Nephron progenitor cell (in vitro differentiated cells): ENCODE results near the gene FAM13A.
"Not testable (repeated sequence)": the region's sequence is repeated elsewhere in the genome, so short reads cannot be mapped to it uniquely, and the experiment has no call there.

ENCODE experiments used
- DNase-seq: peaks from one replicate; pipeline ENCODE4 v3.0.0; 2021
- H3K27ac Mint-ChIP-seq: 2 replicates; pipeline ENCODE4 v1.8.0; 2021; ENCODE audit warnings: mild to moderate bottlenecking, moderate library complexity, mixed read lengths
- H3K27me3 Mint-ChIP-seq: 2 replicates; pipeline ENCODE4 v1.8.0; 2021; ENCODE audit warnings: mild to moderate bottlenecking, low read depth, mixed read lengths; ENCODE audit not compliant: poor library complexity
- H3K36me3 Mint-ChIP-seq: 2 replicates; pipeline ENCODE4 v1.8.0; 2021; ENCODE audit warnings: low read depth, mixed read lengths
- H3K4me1 Mint-ChIP-seq: 2 replicates; pipeline ENCODE4 v1.8.0; 2021; ENCODE audit warnings: mixed read lengths
- H3K4me3 Mint-ChIP-seq: 2 replicates; pipeline ENCODE4 v1.8.0; 2021; ENCODE audit warnings: mild to moderate bottlenecking, moderate library complexity, mixed read lengths
- H3K9me3 Mint-ChIP-seq: 2 replicates; pipeline ENCODE4 v1.8.0; 2021; ENCODE audit warnings: mild to moderate bottlenecking, moderate library complexity, mixed read lengths
- TF ChIP-seq, protein P1 (sequence below): fragments of 200-600 bp; sonication (generic); IDR thresholded peaks from 2 replicates; pipeline ENCODE4 v1.5.0; 2021; ENCODE audit warnings: antibody characterized with exemption

The FAM13A gene

DNA sequence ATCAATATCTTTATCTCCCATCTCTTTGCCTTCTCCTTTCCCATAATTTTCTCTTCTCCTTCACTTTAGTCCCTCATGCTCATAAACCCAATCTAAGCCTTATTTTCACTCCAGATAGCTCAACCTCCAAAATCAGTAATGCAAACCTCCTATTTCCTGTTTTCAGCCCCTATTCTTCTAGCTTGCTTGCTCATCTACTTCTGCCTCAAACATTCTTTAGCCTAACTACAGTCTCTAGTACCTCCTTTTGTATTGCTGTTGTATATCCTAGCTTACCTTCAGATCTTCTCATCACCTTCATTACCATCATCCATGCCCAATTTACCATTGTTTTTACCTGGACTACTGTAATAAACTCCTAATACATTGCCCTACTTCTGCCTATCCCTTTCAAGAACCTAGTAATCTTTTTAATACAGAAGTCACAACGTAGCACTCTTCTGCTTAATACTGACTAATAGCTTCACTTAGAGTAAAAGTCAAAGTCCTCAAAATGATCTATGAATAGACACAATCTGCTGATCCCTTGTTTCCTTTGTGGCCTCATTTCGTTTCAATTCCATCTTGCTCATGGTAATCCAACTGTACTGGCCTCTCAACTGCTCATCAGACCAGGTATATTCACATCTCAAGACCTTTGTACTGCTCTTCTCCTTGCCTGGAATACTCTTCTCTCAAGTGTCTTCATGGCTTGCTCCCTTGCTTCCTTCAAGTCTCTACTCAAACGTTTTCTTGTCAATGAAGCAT, 123.4 kb downstream of the FAM13A start:
- Mint-ChIP-seq H3K36me3 (peaks cover 64% of the 10 kb centered on the region), H3K27me3 (no peaks in the 10 kb centered on the region), H3K9me3 (peaks cover 14% of the 10 kb centered on the region), H3K27ac (no peak overlapping the region), H3K4me3 (no peak overlapping the region), H3K4me1 (peaks cover 4% of the 10 kb centered on the region)
- no peak for DNase-seq
- TF ChIP-seq, protein P1, sequence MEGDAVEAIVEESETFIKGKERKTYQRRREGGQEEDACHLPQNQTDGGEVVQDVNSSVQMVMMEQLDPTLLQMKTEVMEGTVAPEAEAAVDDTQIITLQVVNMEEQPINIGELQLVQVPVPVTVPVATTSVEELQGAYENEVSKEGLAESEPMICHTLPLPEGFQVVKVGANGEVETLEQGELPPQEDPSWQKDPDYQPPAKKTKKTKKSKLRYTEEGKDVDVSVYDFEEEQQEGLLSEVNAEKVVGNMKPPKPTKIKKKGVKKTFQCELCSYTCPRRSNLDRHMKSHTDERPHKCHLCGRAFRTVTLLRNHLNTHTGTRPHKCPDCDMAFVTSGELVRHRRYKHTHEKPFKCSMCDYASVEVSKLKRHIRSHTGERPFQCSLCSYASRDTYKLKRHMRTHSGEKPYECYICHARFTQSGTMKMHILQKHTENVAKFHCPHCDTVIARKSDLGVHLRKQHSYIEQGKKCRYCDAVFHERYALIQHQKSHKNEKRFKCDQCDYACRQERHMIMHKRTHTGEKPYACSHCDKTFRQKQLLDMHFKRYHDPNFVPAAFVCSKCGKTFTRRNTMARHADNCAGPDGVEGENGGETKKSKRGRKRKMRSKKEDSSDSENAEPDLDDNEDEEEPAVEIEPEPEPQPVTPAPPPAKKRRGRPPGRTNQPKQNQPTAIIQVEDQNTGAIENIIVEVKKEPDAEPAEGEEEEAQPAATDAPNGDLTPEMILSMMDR: no peak

DNA sequence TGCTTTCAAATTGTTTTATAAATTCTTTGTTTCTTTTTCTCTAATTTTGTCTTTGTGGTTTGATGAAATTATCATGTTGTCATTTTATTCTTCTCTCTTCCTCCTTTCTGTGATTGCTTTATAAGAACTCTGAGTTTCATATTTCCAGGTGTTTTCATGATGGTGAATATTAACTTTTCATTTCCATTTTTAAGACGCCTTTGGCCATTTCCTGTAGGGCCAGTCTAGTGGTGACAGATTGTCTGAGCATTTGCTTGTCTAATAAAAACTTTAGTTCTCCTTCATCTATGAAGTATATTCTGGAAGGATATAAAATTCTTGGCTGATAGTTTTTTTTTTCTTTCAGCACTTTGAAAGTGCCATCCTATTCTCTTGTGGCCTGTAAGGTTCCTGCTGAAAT, 128.1 kb downstream of the FAM13A start:
- peaks cover 72% of the 10 kb centered on the region for H3K36me3 Mint-ChIP-seq
- H3K4me1 Mint-ChIP-seq: no peaks in the 10 kb centered on the region
- TF ChIP-seq, protein P1: no peak
- H3K9me3 Mint-ChIP-seq: peaks cover 44% of the 10 kb centered on the region
- no peak overlapping the region for H3K4me3 Mint-ChIP-seq
- DNase-seq: no peak
- H3K27ac Mint-ChIP-seq: no peak overlapping the region
- H3K27me3 Mint-ChIP-seq: no peaks in the 10 kb centered on the region

DNA sequence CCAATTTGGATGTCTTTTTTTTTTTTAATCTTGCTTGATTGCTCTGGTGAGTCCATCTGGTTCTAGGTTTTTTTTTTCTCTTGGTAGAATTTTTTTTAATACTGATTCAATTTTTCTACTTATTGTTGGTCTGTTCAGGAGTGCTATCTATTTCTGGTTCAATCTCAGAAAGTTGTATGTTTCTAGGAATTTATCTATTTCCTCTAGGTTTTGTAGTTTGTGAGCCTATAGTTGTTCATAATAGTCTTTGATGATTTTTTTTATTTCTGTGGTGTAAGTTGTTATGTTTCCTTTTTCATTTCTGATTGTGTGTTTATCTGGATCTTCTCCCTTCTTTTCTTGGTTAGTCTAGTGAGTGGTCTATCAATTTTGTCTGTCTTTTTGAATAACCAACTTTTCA, 129.6 kb downstream of the FAM13A start:
- Mint-ChIP-seq H3K27me3 (no peaks in the 10 kb centered on the region), H3K36me3 (peaks cover 76% of the 10 kb centered on the region), H3K4me3 (no peak overlapping the region), H3K27ac (no peak overlapping the region), H3K4me1 (no peaks in the 10 kb centered on the region), H3K9me3 (peaks cover 56% of the 10 kb centered on the region)
- TF ChIP-seq, protein P1: no peak
- no peak for DNase-seq

DNA sequence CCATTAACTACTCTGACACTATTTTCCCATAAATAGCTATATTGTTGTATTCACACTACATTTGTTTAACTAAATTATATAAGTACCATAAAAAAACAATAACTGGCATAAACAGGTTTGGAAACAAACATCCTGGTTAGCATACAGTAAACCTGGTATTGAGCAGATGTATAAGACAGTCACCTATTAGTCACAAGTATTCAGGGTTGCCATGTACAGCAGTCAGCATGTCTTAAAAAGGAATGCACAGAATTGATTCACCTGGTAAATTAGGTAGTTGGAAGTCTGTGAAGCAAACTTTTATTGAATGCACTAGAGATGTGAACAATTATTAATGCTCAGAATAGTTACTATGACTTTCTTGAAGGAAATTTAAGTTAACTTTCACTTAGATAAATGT, 137.9 kb downstream of the FAM13A start:
- Mint-ChIP-seq H3K4me3 (no peak overlapping the region), H3K4me1 (no peaks in the 10 kb centered on the region), H3K27me3 (no peaks in the 10 kb centered on the region), H3K36me3 (peaks cover 75% of the 10 kb centered on the region), H3K9me3 (peaks cover 52% of the 10 kb centered on the region), H3K27ac (no peak overlapping the region)
- TF ChIP-seq, protein P1: no peak
- DNase-seq: no peak

DNA sequence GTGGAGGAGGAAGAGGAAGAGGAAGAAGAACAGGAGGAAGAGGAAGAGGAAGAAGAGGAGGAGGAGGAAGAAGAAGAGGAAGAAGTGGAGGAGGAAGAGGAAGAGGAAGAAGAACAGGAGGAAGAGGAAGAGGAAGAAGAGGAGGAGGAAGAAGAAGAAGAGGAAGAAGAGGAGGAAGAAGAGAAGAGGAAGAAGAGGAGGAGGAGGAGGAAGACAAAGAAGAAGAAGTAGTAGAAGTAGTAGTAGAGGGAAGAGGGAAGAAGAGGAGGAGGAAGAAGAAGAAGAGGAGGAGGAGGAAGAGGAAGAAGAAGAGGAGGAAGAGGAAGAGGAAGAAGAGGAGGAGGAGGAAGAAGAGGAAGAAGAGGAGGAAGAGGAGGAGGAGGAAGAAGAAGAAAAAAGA, 143.8 kb downstream of the FAM13A start:
- not testable (repeated sequence) for H3K27me3 Mint-ChIP-seq, DNase-seq, H3K4me1 Mint-ChIP-seq, H3K4me3 Mint-ChIP-seq, H3K9me3 Mint-ChIP-seq, H3K27ac Mint-ChIP-seq
- H3K36me3 Mint-ChIP-seq: peaks cover 21% of the 10 kb centered on the region

DNA sequence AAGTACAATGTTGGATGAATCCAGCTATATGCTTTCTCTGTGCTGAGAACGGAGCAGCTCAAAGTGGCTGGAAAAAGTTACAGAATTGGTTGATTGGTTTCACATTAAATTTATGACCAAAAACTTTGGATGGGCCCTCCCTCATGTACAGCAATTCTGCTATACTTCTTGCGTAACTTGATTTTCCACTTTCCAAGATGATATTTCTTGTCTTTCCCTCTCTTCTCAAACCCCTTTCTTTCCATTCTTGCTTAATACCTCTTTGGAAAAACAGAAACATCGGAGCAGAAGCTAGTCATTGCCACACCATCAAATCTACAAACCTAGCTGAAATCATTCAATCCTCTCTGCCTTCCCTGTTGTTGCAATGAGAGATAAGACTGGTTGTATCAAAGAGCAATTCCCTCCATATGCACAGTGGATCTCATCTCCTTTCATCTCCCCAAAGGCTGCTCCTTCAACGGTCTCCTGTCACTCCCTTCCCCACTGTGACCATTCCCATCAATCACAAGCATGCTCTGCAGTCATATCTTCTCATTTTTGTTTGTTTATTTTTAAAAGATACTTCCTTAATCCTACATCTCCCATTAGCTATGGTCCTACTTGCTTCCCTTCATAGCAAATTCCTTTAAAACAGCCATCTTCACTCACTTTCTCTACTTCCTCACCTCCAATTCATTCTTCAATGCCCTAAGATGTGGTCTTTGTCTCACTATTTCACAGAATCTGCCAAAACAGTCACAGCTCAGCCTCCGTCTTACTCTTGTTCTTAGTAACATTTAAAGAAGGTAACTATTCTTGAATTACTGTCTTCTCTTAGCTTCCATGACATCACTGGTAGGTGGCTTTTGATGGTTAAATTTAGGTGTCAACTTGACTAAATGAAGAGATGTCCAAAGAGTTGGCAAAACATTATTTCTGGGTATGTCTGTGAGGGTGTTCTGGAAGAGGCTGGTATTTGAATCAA, 145.5 kb downstream of the FAM13A start:
- DNase-seq: no peak
- Mint-ChIP-seq H3K4me1 (no peaks in the 10 kb centered on the region), H3K4me3 (no peak overlapping the region), H3K36me3 (peaks cover 14% of the 10 kb centered on the region), H3K27ac (no peak overlapping the region), H3K9me3 (no peaks in the 10 kb centered on the region), H3K27me3 (no peaks in the 10 kb centered on the region)
- TF ChIP-seq, protein P1: no peak
